GM18907 (cell line): Measurements from ENCODE around the gene HAUS8.
"Not testable (repeated sequence)": the region's sequence is repeated elsewhere in the genome, so short reads cannot be mapped to it uniquely, and the experiment has no call there.

Experiments used
- ATAC-seq: cut with Tn5 transposase; IDR thresholded peaks from one replicate; pipeline ENCODE4 v1.9.1; 2021; ENCODE audit warnings: mild to moderate bottlenecking, moderate library complexity; ENCODE audit not compliant: unreplicated experiment

The HAUS8 gene

DNA sequence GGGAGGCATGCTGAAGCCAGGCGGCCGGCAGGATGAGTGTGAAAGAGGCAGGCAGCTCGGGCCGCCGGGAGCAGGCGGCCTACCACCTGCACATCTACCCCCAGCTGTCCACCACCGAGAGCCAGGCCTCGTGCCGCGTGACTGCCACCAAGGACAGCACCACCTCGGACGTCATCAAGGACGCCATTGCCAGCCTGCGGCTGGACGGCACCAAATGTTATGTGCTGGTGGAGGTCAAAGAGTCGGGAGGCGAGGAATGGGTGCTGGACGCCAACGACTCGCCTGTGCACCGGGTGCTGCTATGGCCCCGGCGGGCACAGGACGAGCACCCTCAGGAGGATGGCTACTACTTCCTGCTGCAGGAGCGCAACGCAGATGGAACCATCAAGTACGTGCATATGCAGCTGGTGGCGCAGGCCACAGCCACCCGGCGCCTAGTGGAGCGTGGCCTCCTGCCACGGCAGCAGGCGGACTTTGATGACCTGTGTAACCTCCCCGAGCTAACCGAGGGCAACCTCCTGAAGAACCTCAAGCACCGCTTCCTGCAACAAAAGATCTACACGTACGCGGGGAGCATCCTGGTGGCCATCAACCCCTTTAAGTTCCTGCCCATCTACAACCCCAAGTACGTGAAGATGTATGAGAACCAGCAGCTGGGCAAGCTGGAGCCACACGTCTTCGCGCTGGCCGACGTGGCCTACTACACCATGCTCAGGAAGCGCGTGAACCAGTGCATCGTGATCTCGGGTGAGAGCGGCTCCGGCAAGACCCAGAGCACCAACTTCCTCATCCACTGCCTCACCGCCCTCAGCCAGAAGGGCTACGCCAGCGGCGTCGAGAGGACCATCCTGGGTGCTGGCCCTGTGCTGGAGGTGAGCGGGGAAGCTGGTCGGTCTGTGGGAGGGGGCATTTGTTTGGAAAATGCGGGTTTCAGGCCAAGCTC, 26.7 kb upstream of the HAUS8 start:
- ATAC-seq: no peak

DNA sequence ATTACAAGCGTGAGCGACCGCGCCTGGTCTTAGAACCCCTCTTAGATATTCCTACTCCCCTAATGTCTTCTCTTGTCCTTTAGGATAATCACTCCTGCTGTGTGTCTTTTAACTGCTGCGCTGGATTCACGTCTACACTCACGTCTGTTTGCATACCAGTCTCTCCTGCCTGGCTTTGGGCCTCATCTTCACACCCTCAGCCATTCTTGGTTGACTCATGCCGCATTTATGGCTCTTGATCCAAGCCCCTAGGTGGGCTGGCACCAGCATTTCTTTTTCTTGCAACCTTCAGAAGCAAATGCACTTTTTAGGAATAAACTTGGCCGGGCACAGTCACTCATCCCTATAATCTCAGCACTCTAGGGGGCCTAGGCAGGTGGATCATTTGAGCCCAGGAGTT, 23.1 kb upstream of the HAUS8 start:
- no peak for ATAC-seq

DNA sequence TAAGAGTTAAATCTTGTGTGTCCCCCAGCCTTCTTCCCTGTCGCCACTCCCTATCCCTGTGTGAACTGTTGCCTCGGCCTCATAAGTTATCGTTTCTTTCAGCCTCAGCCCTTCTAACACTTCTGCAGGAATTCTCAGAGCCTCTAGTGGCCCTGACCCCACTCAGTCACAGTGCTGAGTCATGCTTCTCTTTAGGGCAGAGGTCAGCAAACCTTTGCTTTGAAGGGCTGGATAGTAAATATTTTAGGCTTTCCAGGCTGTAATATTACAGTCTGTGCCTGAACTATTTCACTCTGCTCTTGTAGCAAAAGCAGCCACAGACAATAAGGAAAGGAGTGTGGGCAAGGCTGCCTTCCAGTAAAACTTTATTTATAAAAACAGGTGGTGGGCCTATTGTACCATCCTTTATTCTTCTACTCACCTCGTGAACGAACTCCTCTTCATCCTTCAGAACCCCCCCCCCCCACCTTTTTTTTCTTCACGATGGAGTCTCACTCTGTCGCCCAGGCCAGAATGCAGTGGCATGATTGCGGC, 22.4 kb upstream of the HAUS8 start:
- no peak for ATAC-seq

DNA sequence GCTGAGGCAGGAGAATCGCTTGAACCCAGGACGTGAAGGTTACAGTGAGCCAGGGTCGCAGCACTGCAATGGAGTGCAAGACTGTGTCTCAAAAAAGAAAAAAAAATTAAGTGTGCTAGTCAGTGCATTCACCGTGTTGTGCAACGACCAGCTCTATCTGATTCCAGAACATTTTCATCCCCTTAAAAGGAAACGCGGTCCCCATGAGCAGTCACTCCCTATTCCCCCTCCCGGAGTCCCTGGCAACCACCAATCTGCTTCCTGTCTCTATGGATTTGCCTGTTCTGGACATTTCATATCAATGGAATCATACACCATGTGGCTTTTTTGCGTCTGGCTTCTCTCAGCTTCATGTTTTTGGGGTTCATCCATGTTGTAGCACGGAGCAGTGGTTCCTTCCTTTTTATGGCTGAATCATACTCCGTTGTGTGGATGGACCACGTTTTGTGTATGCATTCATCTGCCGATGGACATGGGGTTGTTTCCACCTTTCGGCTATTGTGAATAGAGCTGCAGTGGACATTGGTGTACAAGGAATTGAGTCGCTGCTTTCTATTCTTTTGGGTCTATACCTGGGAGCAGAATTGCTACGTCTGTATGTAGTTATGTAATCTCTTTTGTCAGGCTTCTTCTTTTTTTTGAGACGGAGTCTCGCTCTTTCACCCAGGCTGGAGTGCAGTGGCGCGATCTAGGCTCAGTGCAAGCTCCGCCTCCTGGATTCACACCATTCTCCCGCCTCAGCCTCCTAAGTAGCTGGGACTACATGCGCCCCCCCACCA, 20.1 kb upstream of the HAUS8 start:
- ATAC-seq: no peak

DNA sequence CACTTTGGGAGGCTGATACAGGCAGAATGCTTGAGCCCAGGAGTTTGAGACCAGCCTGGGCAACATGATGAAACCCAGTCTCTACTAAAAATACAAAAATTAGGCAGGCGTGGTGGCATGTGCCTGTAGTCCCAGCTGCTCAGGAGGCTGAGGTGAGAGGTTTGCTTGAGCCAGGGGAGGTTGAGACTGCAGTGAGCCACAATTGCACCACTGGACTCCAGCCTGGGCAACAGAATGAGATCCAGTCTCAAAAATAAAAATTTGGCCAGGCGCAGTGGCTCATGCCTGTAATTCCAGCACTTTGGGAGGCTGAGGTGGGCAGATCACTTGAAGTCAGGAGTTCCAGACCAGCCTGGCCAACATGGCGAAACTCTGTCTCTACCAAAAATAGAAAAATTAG, 19.4 kb upstream of the HAUS8 start:
- ATAC-seq: not testable (repeated sequence)

DNA sequence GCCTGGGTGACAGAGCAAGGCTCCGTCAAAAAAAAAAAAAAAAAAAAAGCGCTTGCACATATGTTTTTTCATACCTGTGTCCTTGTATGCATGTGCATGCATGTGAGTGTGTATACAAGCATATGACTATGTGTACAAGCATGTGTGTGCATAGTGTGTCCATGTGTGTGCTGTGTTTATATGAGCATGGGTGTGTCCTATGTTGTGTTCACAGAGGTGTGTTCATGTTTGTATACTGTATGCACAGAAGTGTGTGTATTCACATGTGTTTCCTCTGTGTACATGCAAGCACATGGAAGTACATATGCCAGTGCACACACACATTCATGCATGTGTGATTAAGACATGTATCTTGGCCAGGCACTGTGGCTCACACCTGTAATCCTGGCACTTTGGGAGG, 17.4 kb upstream of the HAUS8 start:
- ATAC-seq: no peak

DNA sequence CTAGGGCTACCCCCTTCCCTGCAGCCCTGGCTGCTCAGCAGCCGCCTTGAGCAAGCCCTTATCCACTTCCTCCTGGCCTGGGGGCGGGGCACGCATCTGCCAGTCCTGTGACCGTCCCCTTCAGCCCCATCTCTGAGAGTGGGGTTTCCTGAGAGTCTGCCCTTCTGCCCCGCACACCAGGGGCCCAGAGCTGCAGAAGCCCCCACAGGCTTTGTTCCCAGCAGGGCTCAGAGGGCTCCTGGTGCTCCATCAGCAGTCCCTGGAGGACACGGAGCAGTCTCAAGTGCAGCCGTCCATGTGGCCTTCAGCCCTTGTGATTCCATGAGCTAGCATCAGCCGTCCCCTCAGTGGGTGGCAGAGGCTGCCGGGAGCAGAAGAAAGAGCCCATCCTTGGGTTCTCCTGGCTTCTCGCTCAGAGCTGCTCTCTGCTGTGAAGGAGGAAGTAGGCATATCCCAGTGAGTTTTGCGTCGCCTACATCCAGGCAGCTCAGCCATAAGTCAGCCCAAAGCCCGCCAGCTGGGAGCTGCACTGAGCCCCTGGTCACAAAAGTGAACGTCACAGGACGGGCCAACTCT, 16.6 kb upstream of the HAUS8 start:
- no peak for ATAC-seq

DNA sequence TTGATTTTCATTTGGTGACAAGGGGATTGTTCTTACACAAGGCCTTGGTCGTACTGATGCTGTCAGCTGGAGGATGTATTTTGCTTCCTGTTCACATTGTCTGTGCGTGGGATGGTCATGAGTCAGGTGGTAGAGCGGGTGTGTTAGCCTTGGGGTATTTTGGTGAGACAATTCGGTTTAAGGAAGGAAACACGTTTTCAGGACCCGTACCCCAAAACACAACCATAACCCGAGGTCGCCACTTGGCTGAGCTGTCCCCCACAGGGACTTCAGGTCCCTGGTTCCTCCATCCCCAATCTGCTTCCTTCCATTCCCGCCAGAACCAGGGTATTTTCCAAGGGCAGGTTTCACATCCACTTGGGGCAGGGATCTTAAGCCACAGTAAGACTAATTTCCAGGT, 15.3 kb upstream of the HAUS8 start:
- no peak for ATAC-seq

DNA sequence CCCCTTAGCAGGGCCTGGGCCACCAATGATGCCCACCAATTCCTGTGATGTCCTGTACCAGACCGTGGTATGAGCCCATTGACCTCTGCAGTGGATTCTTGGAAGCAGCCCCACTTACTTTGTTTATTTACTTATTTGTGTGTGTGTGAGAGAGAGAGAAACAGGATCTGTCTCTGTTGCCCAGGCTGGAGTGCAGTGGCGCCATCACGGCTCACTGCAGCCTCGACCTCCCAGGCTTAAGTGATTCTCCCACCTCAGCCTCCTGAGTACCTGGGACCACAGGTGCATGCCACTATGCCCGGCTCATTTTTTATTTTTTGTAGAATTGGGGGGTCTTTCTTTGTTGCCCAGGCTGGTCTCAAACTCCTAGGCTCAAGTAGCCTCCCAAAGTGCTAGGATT, 13.3 kb upstream of the HAUS8 start:
- ATAC-seq: no peak

DNA sequence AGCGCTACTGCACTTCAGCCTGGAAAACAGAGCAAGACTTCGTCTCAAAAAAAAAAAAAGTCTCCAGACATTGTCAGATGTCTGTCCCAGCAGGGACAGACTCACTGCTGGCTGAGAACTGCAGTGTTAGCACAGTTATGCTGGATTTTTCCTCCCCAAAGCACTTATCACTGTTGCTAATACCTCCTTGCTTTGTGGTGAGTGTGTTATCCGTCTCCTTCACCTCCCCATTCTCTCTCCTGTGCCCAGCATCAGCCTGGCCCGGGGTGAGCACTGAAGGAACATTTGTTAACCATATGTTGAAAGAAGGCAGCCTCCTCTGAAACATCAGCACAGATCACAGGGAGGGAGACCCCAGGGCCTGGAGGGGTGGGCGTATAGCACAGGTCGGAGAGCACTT, 11.6 kb upstream of the HAUS8 start:
- ATAC-seq: no peak

DNA sequence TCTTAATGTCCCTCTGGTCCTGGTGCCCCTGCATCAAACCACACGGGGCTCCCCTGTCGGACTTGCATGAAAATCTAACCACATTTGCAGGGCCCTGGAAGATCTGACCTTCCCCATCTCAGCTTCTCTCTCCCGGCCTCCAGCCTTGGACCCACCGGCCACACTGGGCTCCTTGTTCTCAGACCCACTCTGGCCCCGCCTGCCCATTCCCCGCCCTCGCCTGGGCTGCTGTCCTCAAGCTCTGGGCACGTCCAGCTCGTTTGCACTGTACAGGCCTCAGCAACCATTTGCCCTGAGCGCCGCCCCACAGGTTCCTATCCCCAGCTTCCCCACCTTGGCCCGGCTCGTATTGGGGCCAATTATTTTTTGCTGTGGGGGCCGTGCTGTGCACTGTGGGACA, 10.9 kb upstream of the HAUS8 start:
- no peak for ATAC-seq

DNA sequence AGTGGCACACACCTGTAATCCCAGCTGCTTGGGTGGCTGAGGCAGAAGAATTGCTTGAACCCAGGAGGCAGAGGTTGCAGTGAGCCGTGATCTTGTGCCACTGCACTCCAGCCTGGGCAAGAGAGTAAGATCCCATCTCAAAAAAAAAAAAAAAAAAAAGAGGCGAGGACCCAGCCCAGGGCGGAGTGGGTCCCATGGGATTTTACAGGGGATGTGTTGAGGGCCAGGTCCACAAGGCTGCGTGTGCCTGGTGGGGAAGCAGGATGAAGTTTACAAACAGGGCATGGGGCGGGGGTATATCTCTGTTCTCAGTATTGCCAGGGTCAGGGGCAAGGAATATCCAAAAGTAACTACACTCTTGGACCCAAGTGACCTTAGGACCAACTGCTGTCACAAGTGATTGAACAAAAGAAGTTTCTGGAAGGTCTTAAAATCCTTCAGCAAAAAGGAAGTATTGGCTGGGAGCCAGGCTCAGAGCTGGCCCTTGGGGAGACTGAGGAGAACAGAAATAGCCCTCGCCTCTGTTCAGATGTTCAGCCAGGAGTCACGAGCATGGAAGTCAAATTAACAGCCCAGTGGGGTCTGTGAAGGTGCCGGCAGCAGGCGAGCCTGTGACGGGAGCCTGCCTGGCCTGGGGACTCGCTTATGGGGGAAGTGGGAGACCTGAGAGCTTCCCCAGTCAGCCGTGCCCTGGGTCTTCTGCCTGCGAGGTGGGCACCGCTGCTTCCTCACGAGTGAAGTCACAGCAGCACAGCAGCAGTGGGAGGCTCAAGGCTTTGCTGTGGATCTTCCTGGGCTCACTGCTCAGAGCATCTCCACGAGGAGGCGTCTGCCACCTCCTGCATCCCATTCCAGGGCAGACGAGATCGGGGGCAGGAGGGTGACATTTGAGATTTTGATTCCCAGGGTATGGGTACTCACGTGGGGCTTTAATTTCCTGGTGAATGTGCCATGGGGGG, 6.7 kb upstream of the HAUS8 start:
- ATAC-seq: no peak

DNA sequence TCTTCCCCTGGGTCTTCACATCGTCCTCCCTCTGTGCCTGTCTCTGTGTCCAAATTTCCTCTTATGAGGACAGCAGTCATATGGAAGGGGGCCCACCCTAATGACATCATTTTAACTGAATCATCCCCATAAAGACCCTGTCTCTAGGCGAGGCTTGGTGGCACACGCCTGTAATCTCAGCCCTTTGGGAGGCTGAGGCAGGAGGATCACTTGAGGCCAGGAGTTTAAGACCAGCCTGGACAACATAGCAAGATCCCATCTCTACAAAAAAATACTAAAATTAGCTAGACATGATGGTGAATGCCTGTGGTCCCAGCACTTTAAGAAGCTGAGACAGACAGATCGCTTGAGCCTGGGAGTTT, 5.2 kb upstream of the HAUS8 start:
- no peak for ATAC-seq

DNA sequence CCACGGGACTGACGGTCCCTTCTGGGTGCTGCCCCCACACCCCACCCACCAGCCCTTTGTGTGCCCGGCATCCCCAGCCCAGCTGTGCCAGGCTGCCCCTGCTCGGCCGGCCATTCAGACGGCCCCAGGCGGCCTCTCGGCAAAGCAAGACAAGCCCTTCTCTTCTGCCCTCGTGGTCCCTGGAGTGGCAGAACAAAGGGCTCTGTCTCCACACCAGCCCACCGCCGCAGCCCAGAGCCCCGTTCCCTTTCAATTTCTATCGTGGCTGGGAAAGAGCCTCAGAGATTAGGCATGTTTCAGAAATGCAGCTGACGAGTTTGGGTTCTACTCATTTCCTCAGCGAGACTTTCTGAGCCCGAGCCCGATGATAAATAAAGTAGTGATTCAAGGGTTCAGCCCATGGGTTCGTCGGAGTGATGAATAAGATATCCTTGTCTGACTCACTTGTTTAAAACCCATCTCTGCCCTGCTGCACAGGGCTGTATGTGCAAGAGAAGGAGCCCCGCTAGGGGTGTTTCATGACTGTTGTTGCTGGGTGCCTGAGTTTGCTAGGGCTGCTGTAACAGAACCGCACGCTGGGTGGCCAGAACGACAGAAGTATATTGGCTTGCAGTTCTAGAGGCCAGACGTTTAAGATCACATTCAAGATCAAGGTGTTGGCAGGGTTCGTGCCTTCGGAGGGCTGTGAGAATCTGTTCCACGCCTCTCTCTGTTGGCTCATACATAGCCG, 4.6 kb upstream of the HAUS8 start:
- ATAC-seq: peak; percentile 33

DNA sequence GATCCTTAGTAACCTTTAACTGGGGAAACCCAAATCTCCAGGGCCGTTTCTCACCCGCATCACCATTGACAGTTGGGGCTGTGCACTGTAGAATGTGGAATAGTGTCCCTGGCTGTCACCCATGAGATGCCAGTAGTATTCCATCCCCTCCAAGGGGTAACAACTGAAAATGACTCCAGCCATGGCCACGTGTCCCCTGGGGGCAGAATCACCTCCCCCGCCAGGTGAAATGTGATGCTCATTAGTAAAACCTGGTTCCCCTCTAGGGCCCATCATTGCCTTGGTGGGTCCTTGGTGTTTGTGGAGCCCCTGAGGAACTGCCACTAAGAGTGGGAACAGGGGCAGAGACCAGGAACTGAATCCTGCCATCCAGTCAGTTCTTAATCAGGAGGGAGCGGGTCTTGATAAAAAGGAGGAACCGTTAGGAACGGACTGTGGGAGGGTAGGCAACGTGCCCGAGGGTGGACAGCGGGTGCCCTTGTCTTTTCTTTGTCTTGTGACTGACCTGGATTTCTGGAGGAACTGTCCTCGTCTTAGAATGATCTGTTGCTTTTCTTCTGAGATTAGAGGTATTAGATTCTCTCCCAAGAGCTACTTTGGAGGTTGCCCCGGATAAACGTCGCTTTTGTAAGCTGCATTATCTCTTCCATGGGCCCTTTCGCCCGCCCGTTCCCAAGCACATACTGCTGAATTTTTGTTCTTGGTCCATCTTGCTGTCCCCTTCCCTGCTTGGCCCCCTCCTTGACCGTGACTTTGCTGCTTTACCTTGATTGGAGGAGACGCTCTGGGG, 3.9 kb upstream of the HAUS8 start:
- ATAC-seq: no peak

DNA sequence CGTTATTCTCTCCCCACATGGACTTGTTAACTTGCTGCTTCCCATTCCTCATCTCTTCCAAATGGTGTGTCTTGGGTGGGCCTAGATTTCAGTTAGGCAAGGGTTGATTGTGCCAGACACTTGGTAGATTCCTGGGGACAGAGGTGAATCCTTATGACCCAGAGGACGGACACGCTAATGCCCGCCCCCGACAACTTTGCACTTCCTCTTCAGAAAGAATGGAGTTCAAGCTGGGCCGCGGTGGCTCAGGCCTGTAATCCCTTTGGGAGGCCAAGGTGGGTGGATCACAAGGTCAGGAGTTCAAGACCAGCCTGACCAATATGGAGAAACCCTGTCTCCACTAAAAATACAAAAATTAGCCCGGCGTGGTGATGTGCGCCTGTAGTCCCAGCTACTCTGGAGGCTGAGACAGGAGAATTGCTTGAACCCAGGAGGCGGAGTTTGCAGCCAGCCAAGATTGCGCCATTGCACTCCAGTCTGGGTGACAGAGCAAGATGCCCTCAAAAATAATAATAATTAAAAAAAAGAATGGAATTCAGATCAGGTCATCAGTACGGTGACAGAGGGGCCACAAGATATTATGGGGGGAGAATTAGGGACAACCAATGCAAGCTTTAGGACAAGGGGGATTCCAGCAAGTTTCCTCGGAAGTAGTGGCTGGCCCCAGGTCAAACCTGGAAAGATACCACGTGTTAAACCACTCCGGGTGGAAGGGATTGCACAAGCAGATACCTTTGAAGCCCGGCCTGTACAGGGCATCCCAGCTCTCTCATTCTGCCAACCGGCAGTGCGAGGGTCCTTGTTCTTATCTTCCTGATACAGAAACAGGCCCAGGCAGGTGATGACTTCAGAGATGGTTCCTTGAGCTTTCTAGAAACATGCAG, 3.0 kb upstream of the HAUS8 start:
- no peak for ATAC-seq

DNA sequence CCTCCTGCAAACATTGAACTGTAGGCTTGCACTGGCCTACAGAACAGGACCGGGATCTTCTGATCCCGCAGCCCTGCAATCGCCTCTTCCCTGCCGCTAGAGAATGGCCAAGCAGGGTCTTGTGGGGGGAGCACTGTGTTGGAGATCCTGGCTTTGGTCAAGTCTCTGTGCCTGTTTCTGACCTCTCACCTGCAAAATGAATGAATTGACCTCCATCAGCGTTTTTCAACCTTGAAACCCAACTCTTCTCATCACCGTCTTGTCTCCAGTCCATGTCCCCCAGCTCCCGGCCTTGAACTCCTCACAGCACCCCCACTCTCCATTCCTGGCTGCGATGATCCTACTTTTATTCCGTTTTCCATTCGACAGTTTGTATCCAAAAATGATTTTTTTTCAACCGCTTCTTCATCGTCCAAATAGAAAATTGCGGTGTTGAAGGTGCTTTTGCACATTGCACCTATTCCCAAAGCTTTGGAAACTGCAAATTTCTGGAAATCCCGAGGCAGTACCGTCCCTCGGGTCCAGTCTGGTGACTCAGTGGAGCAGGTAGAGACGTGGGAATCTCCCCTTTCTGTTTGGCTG, 2.3 kb upstream of the HAUS8 start:
- ATAC-seq: no peak

DNA sequence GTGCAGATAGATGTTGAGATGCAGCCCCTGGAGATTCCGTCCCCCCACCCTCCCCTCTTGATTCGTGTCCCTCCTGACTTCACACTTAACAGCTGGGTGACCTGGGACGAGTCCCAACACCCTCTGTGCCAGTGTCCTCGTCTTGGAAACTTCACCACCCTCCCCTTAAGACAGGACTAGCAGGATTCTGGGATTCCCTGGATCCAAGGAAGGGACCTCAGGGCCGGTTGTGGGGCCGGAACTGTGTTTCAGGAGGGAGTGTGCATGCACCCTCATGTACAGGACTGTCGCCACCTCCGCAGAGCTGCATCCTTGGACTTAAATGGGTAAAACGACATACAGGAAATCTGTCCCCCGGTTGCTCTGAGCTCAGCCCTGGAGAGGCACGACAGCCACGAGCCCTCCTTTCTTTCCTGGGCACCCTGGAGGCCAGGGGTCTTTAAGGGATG, 1.3 kb upstream of the HAUS8 start:
- no peak for ATAC-seq
